Measurements from ENCODE around the gene ARMC8.

Gene ARMC8

DNA sequence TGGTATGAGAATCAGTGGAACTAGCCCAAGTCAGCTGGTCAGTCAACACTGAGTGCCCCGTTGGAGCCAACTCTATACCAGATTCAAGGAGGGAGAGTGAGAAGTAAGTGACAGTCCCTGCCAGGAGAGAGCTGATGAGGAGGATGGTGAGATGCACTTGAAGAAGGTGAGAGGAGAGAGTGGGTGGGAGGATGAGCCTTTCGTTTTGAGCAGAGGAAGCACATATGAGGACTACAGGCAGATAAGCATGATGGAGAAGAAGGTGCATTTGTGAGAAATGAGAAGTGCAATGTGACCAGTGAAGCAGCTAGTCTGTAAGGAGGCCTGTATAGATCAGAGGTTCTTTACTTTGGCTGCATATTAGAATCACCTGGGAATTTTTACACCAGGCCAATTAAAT, 102.2 kb downstream of the ARMC8 start:
- no peak for DNase-seq
- H3K4me3 ChIP-seq (ENCODE audit: low read depth in 1 of 2, low read length in 2 of 2): no peak overlapping the region
- H3K4me2 ChIP-seq (ENCODE audit: insufficient read depth, low read length): no peak overlapping the region
- no peak for ATAC-seq (ENCODE audit: insufficient read depth, low read depth)
- no peak overlapping the region for H3K27ac ChIP-seq (ENCODE audit: low read length)
- no peaks in the 10 kb centered on the region for H3K9me3 ChIP-seq (ENCODE audit: insufficient read depth, low read length, severe bottlenecking)
- no peak for TF ChIP-seq EZH2 (IDR thresholded peaks at IDR 0.05; ENCODE audit: borderline replicate concordance, low read depth, low read length, severe bottlenecking)
- TF ChIP-seq CTCF (IDR thresholded peaks at IDR 0.05; ENCODE audit: borderline replicate concordance, extremely low read depth, low read length, poor library complexity, severe bottlenecking): no peak
- no peaks in the 10 kb centered on the region for H3K4me1 ChIP-seq (ENCODE audit: insufficient read depth, low read length)
- H2AFZ ChIP-seq (ENCODE audit: low read depth, low read length): no peak overlapping the region
- no peaks in the 10 kb centered on the region for H3K27me3 ChIP-seq (ENCODE audit: insufficient read depth, low read length, poor library complexity)
- H3K79me2 ChIP-seq (ENCODE audit: insufficient read depth, low read length): no peaks in the 10 kb centered on the region
- H3K9ac ChIP-seq (ENCODE audit: low read depth, low read length): no peak overlapping the region
- peaks cover 88% of the 10 kb centered on the region for H3K36me3 ChIP-seq (ENCODE audit: insufficient read depth, low read length)
- H4K20me1 ChIP-seq (ENCODE audit: insufficient read depth, low read length): 0 out of 2 replicates have a peak, but pooled peaks cover 3% of the 10 kb centered on the region

GRCh38 chr3:138289701-138290100, 102.6 kb downstream of the ARMC8 start:
- H3K4me1 ChIP-seq (ENCODE audit: insufficient read depth, low read length): no peaks in the 10 kb centered on the region
- no peak overlapping the region for H2AFZ ChIP-seq (ENCODE audit: low read depth, low read length)
- H3K9me3 ChIP-seq (ENCODE audit: insufficient read depth, low read length, severe bottlenecking): no peaks in the 10 kb centered on the region
- H4K20me1 ChIP-seq (ENCODE audit: insufficient read depth, low read length): 0 out of 2 replicates have a peak, but pooled peaks cover 3% of the 10 kb centered on the region
- H3K4me2 ChIP-seq (ENCODE audit: insufficient read depth, low read length): no peak overlapping the region
- H3K79me2 ChIP-seq (ENCODE audit: insufficient read depth, low read length): no peaks in the 10 kb centered on the region
- no peak overlapping the region for H3K27ac ChIP-seq (ENCODE audit: low read length)
- ATAC-seq (ENCODE audit: insufficient read depth, low read depth) (no peak), DNase-seq (no peak)
- TF ChIP-seq EZH2 (IDR thresholded peaks at IDR 0.05; ENCODE audit: borderline replicate concordance, low read depth, low read length, severe bottlenecking) (no peak), CTCF (IDR thresholded peaks at IDR 0.05; ENCODE audit: borderline replicate concordance, extremely low read depth, low read length, poor library complexity, severe bottlenecking) (no peak)
- peaks cover 88% of the 10 kb centered on the region for H3K36me3 ChIP-seq (ENCODE audit: insufficient read depth, low read length)
- H3K4me3 ChIP-seq (ENCODE audit: low read depth in 1 of 2, low read length in 2 of 2): no peak overlapping the region
- H3K9ac ChIP-seq (ENCODE audit: low read depth, low read length): no peak overlapping the region
- no peaks in the 10 kb centered on the region for H3K27me3 ChIP-seq (ENCODE audit: insufficient read depth, low read length, poor library complexity)

- Histone ChIP-seq H3K4me3 (ENCODE audit: low read depth in 1 of 2, low read length in 2 of 2) (no peak overlapping the region), H3K9ac (ENCODE audit: low read depth, low read length) (no peak overlapping the region), H3K4me1 (ENCODE audit: insufficient read depth, low read length) (no peaks in the 10 kb centered on the region), H3K9me3 (ENCODE audit: insufficient read depth, low read length, severe bottlenecking) (no peaks in the 10 kb centered on the region), H3K27ac (ENCODE audit: low read length) (no peak overlapping the region), H3K27me3 (ENCODE audit: insufficient read depth, low read length, poor library complexity) (no peaks in the 10 kb centered on the region), H3K79me2 (ENCODE audit: insufficient read depth, low read length) (no peaks in the 10 kb centered on the region), H4K20me1 (ENCODE audit: insufficient read depth, low read length) (no peaks in the 10 kb centered on the region; the same call in none of the 2 replicates), H2AFZ (ENCODE audit: low read depth, low read length) (no peak overlapping the region), H3K36me3 (ENCODE audit: insufficient read depth, low read length) (peaks cover 59% of the 10 kb centered on the region), H3K4me2 (ENCODE audit: insufficient read depth, low read length) (no peak overlapping the region)
- DNase-seq: no peak
- no peak for TF ChIP-seq EZH2 (IDR thresholded peaks at IDR 0.05; ENCODE audit: borderline replicate concordance, low read depth, low read length, severe bottlenecking)
- no peak for ATAC-seq (ENCODE audit: insufficient read depth, low read depth)
These were observed 109.5 kb downstream of the ARMC8 start for GRCh38 chr3:138296639-138297038.

- TF ChIP-seq CTCF (IDR thresholded peaks at IDR 0.05; ENCODE audit: borderline replicate concordance, extremely low read depth, low read length, poor library complexity, severe bottlenecking) (no peak), EZH2 (IDR thresholded peaks at IDR 0.05; ENCODE audit: borderline replicate concordance, low read depth, low read length, severe bottlenecking) (no peak)
These were observed 110.0 kb downstream of the ARMC8 start for GRCh38 chr3:138297059-138297607.

More at GRCh38 chr3:138297059-138297607, 110.0 kb downstream of the ARMC8 start:
- no peaks in the 10 kb centered on the region for H3K27me3 ChIP-seq (ENCODE audit: insufficient read depth, low read length, poor library complexity)
- H3K9me3 ChIP-seq (ENCODE audit: insufficient read depth, low read length, severe bottlenecking): no peaks in the 10 kb centered on the region
- no peak overlapping the region for H3K27ac ChIP-seq (ENCODE audit: low read length)
- no peak overlapping the region for H2AFZ ChIP-seq (ENCODE audit: low read depth, low read length)
- DNase-seq (no peak), ATAC-seq (ENCODE audit: insufficient read depth, low read depth) (no peak)
- no peaks in the 10 kb centered on the region for H3K4me1 ChIP-seq (ENCODE audit: insufficient read depth, low read length)
- no peak overlapping the region for H3K9ac ChIP-seq (ENCODE audit: low read depth, low read length)
- no peak overlapping the region for H3K4me3 ChIP-seq (ENCODE audit: low read depth in 1 of 2, low read length in 2 of 2)
- peaks cover 58% of the 10 kb centered on the region for H3K36me3 ChIP-seq (ENCODE audit: insufficient read depth, low read length)
- no peaks in the 10 kb centered on the region; the same call in none of the 2 replicates for H4K20me1 ChIP-seq (ENCODE audit: insufficient read depth, low read length)
- no peaks in the 10 kb centered on the region for H3K79me2 ChIP-seq (ENCODE audit: insufficient read depth, low read length)
- H3K4me2 ChIP-seq (ENCODE audit: insufficient read depth, low read length): no peak overlapping the region
